CD14-positive monocyte (primary cell): ENCODE measurements around the gene IDH2. TPM values are rescaled to one million over a fixed set of nuclear protein-coding genes. Genes with fewer than 3 reads are reported as not detected.
"Not testable (repeated sequence)": the region's sequence is repeated elsewhere in the genome, so short reads cannot be mapped to it uniquely, and the experiment has no call there.

Experiments used
- DNase-seq, 3 donors: peaks; one replicate each; pipeline ENCODE4 v3.0.0-alpha.2; 2011 to 2022
- H2AFZ ChIP-seq: 2 replicates; pipeline ENCODE4 v1.6.0; 2012; ENCODE audit warnings: mild to moderate bottlenecking, low read depth, low read length, inconsistent platforms; ENCODE audit not compliant: insufficient read depth, poor library complexity, severe bottlenecking
- H3K27ac ChIP-seq, 2 donors: 1 replicate in 1 of 2; 2 replicates in 1 of 2; pipeline ENCODE4 v1.5.1; 2012 to 2013; ENCODE audit warnings: low read length in 2 of 2, control low read depth in 1 of 2, inconsistent platforms in 1 of 2, low read depth in 1 of 2, mild to moderate bottlenecking in 1 of 2
- H3K27me3 ChIP-seq, 2 donors: one replicate each; pipeline versions ENCODE4 v1.6.0 to v1.6.1; 2011 to 2013; ENCODE audit warnings: low read length in 2 of 2; ENCODE audit not compliant: control insufficient read depth in 2 of 2, insufficient read depth in 2 of 2
- H3K36me3 ChIP-seq, 2 donors: replicated peaks in 1 of 2; 1 replicate in 1 of 2; 2 replicates in 1 of 2; pipeline versions ENCODE4 v1.5.1 to v1.6.1; 2012 to 2013; ENCODE audit warnings: low read length in 2 of 2, control low read depth in 1 of 2, inconsistent platforms in 1 of 2, mild to moderate bottlenecking in 1 of 2; ENCODE audit not compliant: insufficient read depth in 2 of 2, control insufficient read depth in 1 of 2
- H3K4me1 ChIP-seq, 2 donors: 1 replicate in 1 of 2; 2 replicates in 1 of 2; pipeline versions ENCODE4 v1.5.1 to v1.6.1; 2012 to 2013; ENCODE audit warnings: low read length in 2 of 2, control low read depth in 1 of 2, inconsistent platforms in 1 of 2, mild to moderate bottlenecking in 1 of 2, moderate library complexity in 1 of 2; ENCODE audit not compliant: insufficient read depth in 2 of 2, control insufficient read depth in 1 of 2
- H3K4me2 ChIP-seq: replicated peaks from 2 replicates; pipeline ENCODE3; 2012; ENCODE audit warnings: low read length, moderate library complexity, mild to moderate bottlenecking; ENCODE audit not compliant: poor library complexity, severe bottlenecking; ENCODE audit errors: extremely low read depth
- H3K4me3 ChIP-seq, 3 experiments: fragments of 200-600 bp in 1 of 3; sonication (generic) in 1 of 3; replicated peaks in 1 of 3; 1 replicate in 2 of 3; 2 replicates in 1 of 3; pipeline ENCODE4 v1.5.1; 2011 to 2013; ENCODE audit warnings: low read length in 3 of 3, mild to moderate bottlenecking in 3 of 3, control low read depth in 2 of 3, low read depth in 2 of 3, inconsistent platforms in 1 of 3, moderate library complexity in 1 of 3
- H3K79me2 ChIP-seq: 2 replicates; pipeline ENCODE4 v1.6.0; 2012; ENCODE audit warnings: mild to moderate bottlenecking, control low read depth, inconsistent platforms, low read length, moderate library complexity; ENCODE audit not compliant: insufficient read depth
- H3K9ac ChIP-seq: 2 replicates; pipeline ENCODE4 v1.6.0; 2017; ENCODE audit warnings: low read length, mild to moderate bottlenecking; ENCODE audit not compliant: insufficient read depth, poor library complexity, severe bottlenecking
- H3K9me3 ChIP-seq, 2 donors: replicated peaks in 1 of 2; 1 replicate in 1 of 2; 2 replicates in 1 of 2; pipeline versions ENCODE4 v1.5.1 to v1.6.1; 2012 to 2013; ENCODE audit warnings: low read length in 2 of 2, control low read depth in 1 of 2; ENCODE audit not compliant: control insufficient read depth in 1 of 2, insufficient read depth in 1 of 2
- H4K20me1 ChIP-seq: 2 replicates; pipeline ENCODE4 v1.6.0; 2012; ENCODE audit warnings: mild to moderate bottlenecking, low read length, control low read depth, moderate library complexity; ENCODE audit not compliant: insufficient read depth
- H3K27ac Mint-ChIP-seq, 7 donors: one replicate each; pipeline ENCODE4 v1.8.0; 2020; ENCODE audit warnings: mild to moderate bottlenecking in 7 of 7, mixed read lengths in 7 of 7, moderate library complexity in 6 of 7, inconsistent platforms in 2 of 7
- H3K27me3 Mint-ChIP-seq, 3 donors: one replicate each; pipeline ENCODE4 v1.8.0; 2021 to 2022; ENCODE audit warnings: low read depth in 3 of 3, mild to moderate bottlenecking in 3 of 3, mixed read lengths in 3 of 3, moderate library complexity in 3 of 3, inconsistent platforms in 1 of 3
- H3K36me3 Mint-ChIP-seq, 2 donors: one replicate each; pipeline ENCODE4 v1.8.0; 2020; ENCODE audit warnings: mixed read lengths in 2 of 2, inconsistent platforms in 1 of 2, mild to moderate bottlenecking in 1 of 2
- H3K4me1 Mint-ChIP-seq: one replicate; pipeline ENCODE4 v1.8.0; 2020; ENCODE audit warnings: mild to moderate bottlenecking, mixed read lengths
- H3K4me3 Mint-ChIP-seq, 2 donors: one replicate each; pipeline ENCODE4 v1.8.0; 2020; ENCODE audit warnings: mild to moderate bottlenecking in 2 of 2, mixed read lengths in 2 of 2, moderate library complexity in 1 of 2
- H3K9me3 Mint-ChIP-seq, 7 donors: one replicate each; pipeline ENCODE4 v1.8.0; 2020 to 2022; ENCODE audit warnings: mixed read lengths in 7 of 7, mild to moderate bottlenecking in 6 of 7, moderate library complexity in 6 of 7, inconsistent platforms in 2 of 7
- WGBS: methylation state at CpG from one replicate; pipeline ENCODE4 v1.1.5; 2013; ENCODE audit warnings: missing lambda C conversion rate; ENCODE audit not compliant: insufficient coverage; 5-methylcytosine and 5-hydroxymethylcytosine counted together
- intact Hi-C, 2 donors: fragments of 100-400 bp; cut with micrococcal nuclease; formaldehyde crosslinking; loops; one replicate each; pipeline versions ENCODE4 v1.15.0 to v1.15.1; 2023
- polyA plus RNA-seq, 3 donors: library from polyadenylated mRNA; depleted of rRNA in 1 of 3; unstranded in 2 of 3; stranded (reverse) in 1 of 3; fragments of 300-500 nt in 2 of 3; fragments of >200 nt in 1 of 3; fragmentation: Illumina TruSeq in 2 of 3; gene quantifications; 1 replicate in 2 of 3; 2 replicates in 1 of 3; pipeline ENCODE4 v1.2.3, GENCODE V29; 2012 to 2021
- TF ChIP-seq, protein P1 (sequence below): fragments of 200-600 bp; IDR thresholded peaks from one replicate; pipeline ENCODE4 v1.8.0; 2022; ENCODE audit warnings: antibody characterized with exemption, mild to moderate bottlenecking

The IDH2 gene
- polyA plus RNA-seq, 3 donors, result 40.6 to 115 (median 82.2) TPM

DNA sequence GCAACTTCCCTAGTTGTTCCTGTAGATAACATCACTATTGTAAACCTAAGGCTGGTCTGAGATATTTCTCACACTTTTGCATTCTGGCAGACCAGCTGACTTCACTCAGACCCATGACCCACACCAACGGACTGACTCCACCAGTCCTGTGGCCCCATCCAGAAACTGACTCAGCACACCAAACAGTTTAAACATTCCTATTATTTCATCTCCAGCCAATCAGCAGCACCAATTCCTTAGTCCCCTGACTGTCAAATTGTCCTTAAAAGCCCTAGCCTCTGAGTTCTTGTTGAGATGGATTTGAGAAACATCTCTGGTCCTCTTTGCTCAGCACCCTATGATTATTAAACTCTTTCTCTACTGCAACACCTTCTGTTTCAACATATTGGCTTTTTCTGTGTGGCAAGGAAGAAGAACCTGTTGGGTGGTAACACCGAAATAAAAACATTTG lies 12.2 kb upstream of the IDH2 start:
- Histone ChIP-seq H3K9ac (no peak overlapping the region), H3K36me3 (no peaks in the 10 kb centered on the region), H3K79me2 (no peaks in the 10 kb centered on the region), H3K4me3 (no peak overlapping the region), H3K9me3 (peaks cover 13 to 17% of the 10 kb centered on the region in 2 donors), H2AFZ (no peak overlapping the region), H3K27ac (no peak overlapping the region), H4K20me1 (no peaks in the 10 kb centered on the region), H3K4me2 (no peak overlapping the region), H3K4me1 (no peaks in the 10 kb centered on the region), H3K27me3 (no peaks in the 10 kb centered on the region)
- Mint-ChIP-seq H3K9me3 (peaks cover 14 to 23% (median 22%) of the 10 kb centered on the region in 7 donors), H3K4me1 (peaks cover 5% of the 10 kb centered on the region), H3K27me3 (peaks cover 2 to 6% (median 5%) of the 10 kb centered on the region in 3 donors), H3K27ac (peak overlapping the region in 1 of 7 donors; percentile 9), H3K36me3 (no peaks in the 10 kb centered on the region), H3K4me3 (no peak overlapping the region)
- TF ChIP-seq, protein P1, sequence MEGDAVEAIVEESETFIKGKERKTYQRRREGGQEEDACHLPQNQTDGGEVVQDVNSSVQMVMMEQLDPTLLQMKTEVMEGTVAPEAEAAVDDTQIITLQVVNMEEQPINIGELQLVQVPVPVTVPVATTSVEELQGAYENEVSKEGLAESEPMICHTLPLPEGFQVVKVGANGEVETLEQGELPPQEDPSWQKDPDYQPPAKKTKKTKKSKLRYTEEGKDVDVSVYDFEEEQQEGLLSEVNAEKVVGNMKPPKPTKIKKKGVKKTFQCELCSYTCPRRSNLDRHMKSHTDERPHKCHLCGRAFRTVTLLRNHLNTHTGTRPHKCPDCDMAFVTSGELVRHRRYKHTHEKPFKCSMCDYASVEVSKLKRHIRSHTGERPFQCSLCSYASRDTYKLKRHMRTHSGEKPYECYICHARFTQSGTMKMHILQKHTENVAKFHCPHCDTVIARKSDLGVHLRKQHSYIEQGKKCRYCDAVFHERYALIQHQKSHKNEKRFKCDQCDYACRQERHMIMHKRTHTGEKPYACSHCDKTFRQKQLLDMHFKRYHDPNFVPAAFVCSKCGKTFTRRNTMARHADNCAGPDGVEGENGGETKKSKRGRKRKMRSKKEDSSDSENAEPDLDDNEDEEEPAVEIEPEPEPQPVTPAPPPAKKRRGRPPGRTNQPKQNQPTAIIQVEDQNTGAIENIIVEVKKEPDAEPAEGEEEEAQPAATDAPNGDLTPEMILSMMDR, result no peak
- intact Hi-C loops, result no loop called here
- 50% methylated on average over 1 of the region's 2 CpGs for WGBS
- no peak for DNase-seq

DNA sequence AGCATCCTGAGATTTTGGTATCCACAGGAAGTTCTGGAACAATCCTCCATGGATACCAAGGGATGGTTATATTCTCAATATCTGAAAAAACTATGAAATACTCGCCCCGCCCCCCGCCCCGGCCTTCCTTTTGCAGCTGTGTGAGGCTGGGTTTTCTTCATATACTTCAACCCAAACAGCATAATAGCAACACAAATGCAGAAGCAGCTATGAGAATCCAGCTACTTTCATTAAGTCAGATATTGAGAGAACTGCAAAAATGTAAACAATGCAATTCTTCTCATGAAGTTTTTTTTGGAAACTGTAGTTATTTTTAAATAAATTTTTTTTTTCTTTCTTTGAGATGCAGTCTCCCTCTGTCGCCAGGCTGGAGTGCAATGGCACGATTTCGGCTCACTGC lies 10.9 kb upstream of the IDH2 start:
- no peaks in the 10 kb centered on the region for H3K27me3 ChIP-seq
- Mint-ChIP-seq H3K36me3 (no peaks in the 10 kb centered on the region), H3K27me3 (peaks cover 2 to 5% (median 2%) of the 10 kb centered on the region in 3 donors), H3K9me3 (peaks cover 14 to 23% (median 22%) of the 10 kb centered on the region in 7 donors), H3K27ac (no peak overlapping the region), H3K4me1 (peaks cover 6% of the 10 kb centered on the region), H3K4me3 (no peak overlapping the region)
- H3K4me1 ChIP-seq, result no peaks in the 10 kb centered on the region
- no peak overlapping the region for H3K27ac ChIP-seq
- no peaks in the 10 kb centered on the region for H3K36me3 ChIP-seq
- H4K20me1 ChIP-seq, result no peaks in the 10 kb centered on the region
- H3K4me3 ChIP-seq, result no peak overlapping the region
- H3K9me3 ChIP-seq, result peaks cover 13 to 17% of the 10 kb centered on the region in 2 donors
- TF ChIP-seq, protein P1, result no peak
- WGBS, result no CpG with 5 or more reads among the region's 7 CpGs
- DNase-seq, result no peak
- H3K79me2 ChIP-seq, result no peaks in the 10 kb centered on the region
- no peak overlapping the region for H2AFZ ChIP-seq
- intact Hi-C loops, result no loop called here
- H3K9ac ChIP-seq, result no peak overlapping the region
- no peak overlapping the region for H3K4me2 ChIP-seq

DNA sequence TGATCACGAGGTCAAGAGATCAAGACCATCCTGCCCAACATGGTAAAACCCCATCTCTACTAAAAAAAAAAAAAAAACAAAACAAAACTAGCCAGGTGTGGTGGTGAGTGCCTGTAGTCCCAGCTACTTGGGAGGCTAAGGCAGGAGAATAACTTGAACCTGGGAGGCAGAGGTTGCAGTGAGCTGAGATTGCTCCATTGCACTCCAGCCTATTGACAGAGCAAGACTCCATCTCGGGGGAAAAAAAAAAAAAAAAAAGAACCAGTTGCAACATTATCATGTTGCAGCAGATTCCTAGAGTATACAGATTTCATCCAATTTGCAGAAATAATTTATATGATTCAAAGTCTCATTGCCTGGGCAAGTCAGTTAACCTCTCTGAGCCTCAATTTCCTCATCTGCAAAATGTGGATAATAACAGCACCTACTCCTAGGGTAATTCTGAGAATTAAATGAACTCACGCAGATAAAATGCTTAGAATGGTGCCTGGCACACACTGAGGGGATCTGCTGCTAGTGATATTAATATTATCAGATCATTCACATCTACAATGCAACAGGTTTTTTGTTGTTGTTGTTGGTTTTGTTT lies 7.0 kb upstream of the IDH2 start:
- H3K27me3 ChIP-seq, H3K36me3 Mint-ChIP-seq, H3K9me3 ChIP-seq, H3K4me3 ChIP-seq, H3K4me2 ChIP-seq, intact Hi-C loops, H3K4me1 ChIP-seq, H3K36me3 ChIP-seq, H3K9ac ChIP-seq, H2AFZ ChIP-seq, H3K79me2 ChIP-seq, H4K20me1 ChIP-seq, H3K27ac Mint-ChIP-seq, H3K4me3 Mint-ChIP-seq, H3K9me3 Mint-ChIP-seq, H3K4me1 Mint-ChIP-seq, H3K27ac ChIP-seq, DNase-seq: not testable (repeated sequence)
- peaks cover 5 to 12% (median 10%) of the 10 kb centered on the region in 3 donors for H3K27me3 Mint-ChIP-seq
- WGBS, result no CpG with 5 or more reads among the region's 3 CpGs
